A673 (cell line): ENCODE results near the gene GPR161. TPM values are rescaled to one million over a fixed set of nuclear protein-coding genes. Genes with fewer than 3 reads are reported as not detected.

Source experiments
- BruUV-seq: library from RNA; stranded (reverse); fragments of 400-500 nt; replicated peaks from 2 replicates; lab custom pipeline; 2021; lab: Mats Ljungman, UMichigan
- CTCF ChIA-PET: fragments of 300-600 bp; sonication (Branson Sonifier 250); formaldehyde crosslinking; loops from one replicate; lab custom pipeline; 2022; ENCODE audit warnings: antibody characterized with exemption; lab: Charles Lee
- POLR2A ChIA-PET: fragments of 300-600 bp; sonication (Branson Sonifier 250); formaldehyde crosslinking; loops from one replicate; lab custom pipeline; 2022; ENCODE audit warnings: antibody characterized with exemption; ENCODE audit not compliant: low non-redundant PET; lab: Charles Lee
- DNase-seq: peaks from one replicate; pipeline ENCODE4 v3.0.0-alpha.2; 2015; ENCODE audit warnings: low spot score
- H3K27ac ChIP-seq: fragments of 200-600 bp; sonication (generic); 2 replicates; pipeline ENCODE4 v1.5.1; 2016; ENCODE audit warnings: mixed run types, low read depth, mild to moderate bottlenecking, mixed read lengths, antibody characterized with exemption, low read length; ENCODE audit not compliant: poor library complexity, severe bottlenecking
- H3K27me3 ChIP-seq: fragments of 200-600 bp; sonication (generic); replicated peaks from 2 replicates; pipeline ENCODE4 v1.6.1; 2017; ENCODE audit warnings: mixed run types, low read depth, mild to moderate bottlenecking, mixed read lengths, antibody characterized with exemption, low read length; ENCODE audit not compliant: insufficient read depth, poor library complexity
- H3K36me3 ChIP-seq: fragments of 200-600 bp; sonication (generic); 2 replicates; pipeline ENCODE4 v1.6.1; 2016; ENCODE audit warnings: mixed run types, mild to moderate bottlenecking, mixed read lengths, antibody characterized with exemption, low read length; ENCODE audit not compliant: insufficient read depth, poor library complexity, severe bottlenecking
- H3K4me1 ChIP-seq: fragments of 200-600 bp; sonication (generic); 2 replicates; pipeline ENCODE4 v1.6.1; 2017; ENCODE audit warnings: mixed run types, mild to moderate bottlenecking, mixed read lengths, antibody characterized with exemption, low read length; ENCODE audit not compliant: insufficient read depth, poor library complexity, severe bottlenecking
- H3K4me3 ChIP-seq: fragments of 200-600 bp; sonication (generic); 2 replicates; pipeline ENCODE4 v1.5.1; 2016; ENCODE audit warnings: low read depth, mixed run types, mild to moderate bottlenecking, mixed read lengths, low read length; ENCODE audit not compliant: poor library complexity, severe bottlenecking
- H3K9me3 ChIP-seq: fragments of 200-600 bp; sonication (generic); 2 replicates; pipeline ENCODE4 v1.6.1; 2016; ENCODE audit warnings: mixed run types, low read depth, mild to moderate bottlenecking, mixed read lengths, antibody characterized with exemption, low read length; ENCODE audit not compliant: poor library complexity, severe bottlenecking
- CTCF ChIP-seq: fragments of 300-800, 200-600 bp; sonication (generic); conservative IDR thresholded peaks from 2 replicates; pipeline ENCODE4 v1.5.1; 2017; ENCODE audit warnings: low read depth, mild to moderate bottlenecking, antibody characterized with exemption, low read length, moderate library complexity, mixed read lengths
- EZH2 ChIP-seq: fragments of 200-600 bp; sonication (generic); IDR thresholded peaks from 2 replicates; pipeline ENCODE4 v1.6.1; 2017; ENCODE audit warnings: borderline replicate concordance, low read depth, mild to moderate bottlenecking, mixed read lengths, antibody characterized with exemption, low read length; ENCODE audit not compliant: poor library complexity, severe bottlenecking
- intact Hi-C: fragments of 100-400 bp; cut with micrococcal nuclease; formaldehyde crosslinking; loops from one replicate; pipeline ENCODE4 v1.10.0; 2022; ENCODE audit not compliant: unreplicated experiment
- total RNA-seq: library from RNA; stranded (reverse); gene quantifications from 2 replicates; pipeline ENCODE4 v1.2.3, GENCODE V29; 2021

GPR161 gene
- total RNA-seq, 1 experiment from 2014 or later = 17.4 TPM

- H3K4me3 ChIP-seq = no peak overlapping the region
- no peaks in the 10 kb centered on the region for H3K27me3 ChIP-seq
- TF ChIP-seq CTCF = no peak
- TF ChIP-seq EZH2 = no peak
- no peak overlapping the region for H3K27ac ChIP-seq
- H3K4me1 ChIP-seq = no peaks in the 10 kb centered on the region
- intact Hi-C loops = no loop called here
- no peak for DNase-seq
- no TSS peak for BruUV-seq
- ChIA-PET POLR2A (no interaction called here), CTCF (no interaction called here)
- no peaks in the 10 kb centered on the region for H3K9me3 ChIP-seq
- peaks cover 8% of the 10 kb centered on the region for H3K36me3 ChIP-seq
Measured at GRCh38 chr1:168042362-168042761, 94.4 kb downstream of the GPR161 start.

GRCh38 chr1:168035345-168035744, 101.4 kb downstream of the GPR161 start:
- POLR2A ChIA-PET = no interaction called here
- no peaks in the 10 kb centered on the region for H3K4me1 ChIP-seq
- no TSS peak for BruUV-seq

GRCh38 chr1:168032029-168032428, 104.7 kb downstream of the GPR161 start:
- CTCF ChIA-PET = no interaction called here
- intact Hi-C loops = no loop called here
- H3K36me3 ChIP-seq = no peaks in the 10 kb centered on the region

More at GRCh38 chr1:168035345-168035744, 101.4 kb downstream of the GPR161 start:
- no peak overlapping the region for H3K27ac ChIP-seq
- TF ChIP-seq EZH2 (no peak), CTCF (no peak)
- no peaks in the 10 kb centered on the region for H3K9me3 ChIP-seq
- CTCF ChIA-PET = no interaction called here
- no peak overlapping the region for H3K4me3 ChIP-seq
- intact Hi-C loops = no loop called here
- H3K27me3 ChIP-seq = no peaks in the 10 kb centered on the region
- no peaks in the 10 kb centered on the region for H3K36me3 ChIP-seq
- no peak for DNase-seq

More at GRCh38 chr1:168032029-168032428, 104.7 kb downstream of the GPR161 start:
- Histone ChIP-seq H3K4me3 (no peak overlapping the region), H3K27ac (no peak overlapping the region), H3K9me3 (no peaks in the 10 kb centered on the region), H3K4me1 (no peaks in the 10 kb centered on the region), H3K27me3 (no peaks in the 10 kb centered on the region)
- no peak for TF ChIP-seq EZH2
- TF ChIP-seq CTCF = no peak
- POLR2A ChIA-PET = no interaction called here
- no TSS peak for BruUV-seq
- no peak for DNase-seq
